ENCODE measurements around the gene CHCHD6.

DNA sequence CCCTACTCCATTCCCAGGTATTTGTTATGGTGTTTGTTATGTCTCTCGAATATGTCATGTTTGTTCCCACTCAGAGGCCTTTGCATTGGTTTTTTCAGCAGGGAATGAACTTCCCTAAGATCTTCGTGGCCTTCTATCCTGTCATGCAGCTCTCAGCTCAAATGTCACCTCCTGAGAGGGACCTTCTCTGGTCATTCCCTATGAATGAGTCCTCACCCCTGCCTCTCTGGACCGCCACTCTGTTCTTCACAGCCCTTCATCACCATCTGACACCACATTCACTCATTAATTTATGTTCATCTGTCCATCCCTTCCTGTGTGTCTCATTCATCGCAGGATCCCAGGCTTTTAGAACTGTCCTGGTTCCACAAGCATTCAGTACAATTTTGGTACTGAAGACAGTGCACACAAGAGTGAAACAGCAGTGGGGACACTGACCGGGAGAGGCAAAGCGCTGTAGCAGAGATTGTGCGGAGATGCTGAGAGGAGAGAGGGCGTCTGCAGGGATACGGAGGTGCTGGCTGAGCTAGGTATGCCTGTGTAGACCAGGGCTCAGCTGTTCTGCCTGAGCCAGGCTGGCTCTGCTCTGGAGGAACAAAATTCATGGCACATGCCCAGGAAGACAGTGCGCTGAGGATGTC is 132.3 kb downstream of the CHCHD6 start:
- TF ChIP-seq GATA3 (IDR thresholded peaks at IDR 0.05; ENCODE audit: low read depth, low read length) (no peak), GATA2 (IDR thresholded peaks at IDR 0.05; ENCODE audit: low read depth, low read length) (no peak)
